ENCODE measurements around the gene LTV1. TPM values are rescaled to one million over a fixed set of nuclear protein-coding genes. Genes with fewer than 3 reads are reported as not detected.
A peak's percentile ranks its signal among the peaks of the same experiment; 100 is the strongest.

Gene LTV1
- polyA plus RNA-seq, 1 donor from 2014 or later: 35.5 TPM

DNA sequence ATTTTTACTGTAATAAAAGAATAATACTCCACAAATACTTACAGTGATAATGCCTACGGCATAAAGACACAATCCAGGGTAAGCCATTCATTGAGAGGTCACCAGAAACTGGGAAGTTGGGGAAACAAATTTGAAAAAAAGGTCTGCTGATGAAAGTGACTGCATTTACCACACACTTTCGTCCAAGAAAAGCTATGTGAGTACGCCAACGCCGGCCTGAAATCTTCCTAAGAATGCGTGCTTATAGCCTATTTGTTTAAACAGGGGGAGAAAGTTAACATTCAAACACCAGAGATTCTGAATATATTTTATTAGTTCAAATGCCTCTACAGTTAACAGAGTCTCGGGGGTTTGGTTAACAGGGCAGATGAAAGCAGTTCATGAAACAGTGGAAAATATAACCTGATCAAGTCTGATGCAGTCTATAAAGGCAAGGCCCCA is 657 bp upstream of the LTV1 start:
- Histone ChIP-seq H3F3A (ENCODE audit: insufficient read depth, low read length, poor library complexity, severe bottlenecking) (no peaks in the 10 kb centered on the region), H3K27me3 (ENCODE audit: insufficient read depth, low read depth, low read length) (no peaks in the 10 kb centered on the region), H3K36me3 (ENCODE audit: insufficient read depth, low read length) (peaks cover 9% of the 10 kb centered on the region), H3K27ac (ENCODE audit: low read length) (peak overlapping the region; percentile 95), H3K4me3 (ENCODE audit: low read length) (peak overlapping the region; percentile 91), H4K20me1 (ENCODE audit: insufficient read depth) (no peaks in the 10 kb centered on the region), H3K79me2 (replicated peaks; ENCODE audit: insufficient read depth, low read length) (peaks cover 22% of the 10 kb centered on the region), H3K9me2 (ENCODE audit: insufficient read depth, low read length) (no peaks in the 10 kb centered on the region), H3K4me2 (ENCODE audit: low read length) (peak overlapping the region; percentile 99), H2AFZ (ENCODE audit: low read depth, low read length) (peak overlapping the region; percentile 87), H3K9ac (ENCODE audit: low read length) (peak overlapping the region; percentile 88), H3K9me3 (ENCODE audit: low read length) (no peaks in the 10 kb centered on the region)
- TF ChIP-seq POLR2AphosphoS5 (IDR thresholded peaks at IDR 0.05): no peak
- no peak for TF ChIP-seq EP300 (conservative IDR thresholded peaks at IDR 0.05; ENCODE audit: poor library complexity, severe bottlenecking)
- TF ChIP-seq, protein P1, sequence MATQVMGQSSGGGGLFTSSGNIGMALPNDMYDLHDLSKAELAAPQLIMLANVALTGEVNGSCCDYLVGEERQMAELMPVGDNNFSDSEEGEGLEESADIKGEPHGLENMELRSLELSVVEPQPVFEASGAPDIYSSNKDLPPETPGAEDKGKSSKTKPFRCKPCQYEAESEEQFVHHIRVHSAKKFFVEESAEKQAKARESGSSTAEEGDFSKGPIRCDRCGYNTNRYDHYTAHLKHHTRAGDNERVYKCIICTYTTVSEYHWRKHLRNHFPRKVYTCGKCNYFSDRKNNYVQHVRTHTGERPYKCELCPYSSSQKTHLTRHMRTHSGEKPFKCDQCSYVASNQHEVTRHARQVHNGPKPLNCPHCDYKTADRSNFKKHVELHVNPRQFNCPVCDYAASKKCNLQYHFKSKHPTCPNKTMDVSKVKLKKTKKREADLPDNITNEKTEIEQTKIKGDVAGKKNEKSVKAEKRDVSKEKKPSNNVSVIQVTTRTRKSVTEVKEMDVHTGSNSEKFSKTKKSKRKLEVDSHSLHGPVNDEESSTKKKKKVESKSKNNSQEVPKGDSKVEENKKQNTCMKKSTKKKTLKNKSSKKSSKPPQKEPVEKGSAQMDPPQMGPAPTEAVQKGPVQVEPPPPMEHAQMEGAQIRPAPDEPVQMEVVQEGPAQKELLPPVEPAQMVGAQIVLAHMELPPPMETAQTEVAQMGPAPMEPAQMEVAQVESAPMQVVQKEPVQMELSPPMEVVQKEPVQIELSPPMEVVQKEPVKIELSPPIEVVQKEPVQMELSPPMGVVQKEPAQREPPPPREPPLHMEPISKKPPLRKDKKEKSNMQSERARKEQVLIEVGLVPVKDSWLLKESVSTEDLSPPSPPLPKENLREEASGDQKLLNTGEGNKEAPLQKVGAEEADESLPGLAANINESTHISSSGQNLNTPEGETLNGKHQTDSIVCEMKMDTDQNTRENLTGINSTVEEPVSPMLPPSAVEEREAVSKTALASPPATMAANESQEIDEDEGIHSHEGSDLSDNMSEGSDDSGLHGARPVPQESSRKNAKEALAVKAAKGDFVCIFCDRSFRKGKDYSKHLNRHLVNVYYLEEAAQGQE (IDR thresholded peaks at IDR 0.05; ENCODE audit: borderline replicate concordance): no peak
- TF ChIP-seq MXI1 (conservative IDR thresholded peaks at IDR 0.05; ENCODE audit: poor library complexity, severe bottlenecking): no peak
- TF ChIP-seq EZH2 (IDR thresholded peaks at IDR 0.05; ENCODE audit: borderline replicate concordance, insufficient read depth, low read length, poor library complexity, severe bottlenecking): no peak
- no peak for TF ChIP-seq SMC3 (conservative IDR thresholded peaks at IDR 0.05; ENCODE audit: poor library complexity)
- no peak for TF ChIP-seq TAF1 (IDR thresholded peaks at IDR 0.05; ENCODE audit: low read depth)
- no peak for TF ChIP-seq RAD21 (conservative IDR thresholded peaks at IDR 0.05)

DNA sequence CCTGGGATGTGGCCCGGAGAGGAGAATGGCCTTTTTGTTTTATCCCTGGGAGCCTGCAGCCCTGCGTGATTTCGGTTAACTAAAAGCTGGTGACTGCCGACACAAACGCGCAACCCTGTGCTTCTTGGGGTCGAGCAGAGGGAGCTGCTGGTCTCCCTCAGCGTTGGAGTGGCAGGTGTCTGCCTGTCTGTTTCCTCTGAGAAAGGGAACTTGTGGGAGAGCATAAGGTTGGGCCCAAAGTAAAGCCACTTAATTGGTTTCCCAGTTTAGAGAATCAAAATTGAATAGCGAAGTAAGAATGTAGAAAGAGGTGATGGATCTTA is 500 bp downstream of the LTV1 start:
- H3K9me3 ChIP-seq (ENCODE audit: low read length): no peaks in the 10 kb centered on the region
- TF ChIP-seq POLR2AphosphoS5 (IDR thresholded peaks at IDR 0.05): no peak
- no peak for TF ChIP-seq EZH2 (IDR thresholded peaks at IDR 0.05; ENCODE audit: borderline replicate concordance, insufficient read depth, low read length, poor library complexity, severe bottlenecking)
- no peak for TF ChIP-seq MXI1 (conservative IDR thresholded peaks at IDR 0.05; ENCODE audit: poor library complexity, severe bottlenecking)
- no peak for TF ChIP-seq TAF1 (IDR thresholded peaks at IDR 0.05; ENCODE audit: low read depth)
- no peak for TF ChIP-seq CTCF (IDR thresholded peaks at IDR 0.05; ENCODE audit: poor library complexity, severe bottlenecking)
- TF ChIP-seq, protein P1 (IDR thresholded peaks at IDR 0.05; ENCODE audit: borderline replicate concordance): no peak
- no peak for TF ChIP-seq SMC3 (conservative IDR thresholded peaks at IDR 0.05; ENCODE audit: poor library complexity)
- peak overlapping the region; percentile 99 for H3K4me2 ChIP-seq (ENCODE audit: low read length)
- H3K79me2 ChIP-seq (replicated peaks; ENCODE audit: insufficient read depth, low read length): peaks cover 22% of the 10 kb centered on the region
- H3K27ac ChIP-seq (ENCODE audit: low read length): peak overlapping the region; percentile 95
- peak overlapping the region; percentile 91 for H3K4me3 ChIP-seq (ENCODE audit: low read length)
- H3K9ac ChIP-seq (ENCODE audit: low read length): peak overlapping the region; percentile 88
- peak overlapping the region; percentile 87 for H2AFZ ChIP-seq (ENCODE audit: low read depth, low read length)
- no peaks in the 10 kb centered on the region for H3K27me3 ChIP-seq (ENCODE audit: insufficient read depth, low read depth, low read length)
- H3K36me3 ChIP-seq (ENCODE audit: insufficient read depth, low read length): peaks cover 13% of the 10 kb centered on the region
- no peaks in the 10 kb centered on the region for H3F3A ChIP-seq (ENCODE audit: insufficient read depth, low read length, poor library complexity, severe bottlenecking)
- no peaks in the 10 kb centered on the region for H3K9me2 ChIP-seq (ENCODE audit: insufficient read depth, low read length)
- no peaks in the 10 kb centered on the region for H4K20me1 ChIP-seq (ENCODE audit: insufficient read depth)

Data from neural cell (in vitro differentiated cells).